ENCODE measurements around the gene SOX6. TPM values are rescaled to one million over a fixed set of nuclear protein-coding genes. Genes with fewer than 3 reads are reported as not detected.

SOX6 gene
- total RNA-seq, 1 experiment from 2014 or later: 0.21 TPM

- in situ Hi-C loops (cut with HindIII; ENCODE audit: low pct_unique_long_range_greater_than_20kb, low sequenced_read_pairs): no loop called here
- intact Hi-C loops (cut with micrococcal nuclease; ENCODE audit: unreplicated experiment): no loop called here
Observed at GRCh38 chr11:16018931-16019330, 337.4 kb downstream of the SOX6 start.

GRCh38 chr11:16016468-16016829 is 339.9 kb downstream of the SOX6 start:
- ChIA-PET CTCF (no interaction called here), POLR2A (no interaction called here)
- TF ChIP-seq POLR2AphosphoS5 (IDR thresholded peaks at IDR 0.05; ENCODE audit: low read depth, low read length) (no peak), REST (IDR thresholded peaks at IDR 0.05; ENCODE audit: insufficient read depth in 1 of 2, low read depth in 2 of 2, low read length in 1 of 2) (no peak), TCF7L2 (IDR thresholded peaks at IDR 0.05; ENCODE audit: low read depth, low read length) (no peak)
- in situ Hi-C loops (cut with HindIII; ENCODE audit: low pct_unique_long_range_greater_than_20kb, low sequenced_read_pairs): no loop called here
- no TSS peak for BruUV-seq (replicated peaks)
- H3K36me3 ChIP-seq (ENCODE audit: control insufficient read depth, insufficient read depth, low read length): no peaks in the 10 kb centered on the region
- H3K4me3 ChIP-seq (ENCODE audit: low read depth in 2 of 2, low read length in 2 of 2): no peak overlapping the region
- no peak overlapping the region for H3K27ac ChIP-seq (ENCODE audit: low read length)
- no peak for DNase-seq (ENCODE audit: low read depth, low spot score)
- no peaks in the 10 kb centered on the region for H3K9me3 ChIP-seq (ENCODE audit: control insufficient read depth, insufficient read depth, low read depth, low read length)
- H3K27me3 ChIP-seq (ENCODE audit: control insufficient read depth, insufficient read depth, low read length): no peaks in the 10 kb centered on the region
- intact Hi-C loops (cut with micrococcal nuclease; ENCODE audit: unreplicated experiment): no loop called here
- H3K4me1 ChIP-seq (ENCODE audit: control insufficient read depth, insufficient read depth, low read length): no peaks in the 10 kb centered on the region
- ATAC-seq: no peak

More at GRCh38 chr11:16018931-16019330, 337.4 kb downstream of the SOX6 start:
- Histone ChIP-seq H3K4me1 (ENCODE audit: control insufficient read depth, insufficient read depth, low read length) (no peaks in the 10 kb centered on the region), H3K27me3 (ENCODE audit: control insufficient read depth, insufficient read depth, low read length) (no peaks in the 10 kb centered on the region), H3K36me3 (ENCODE audit: control insufficient read depth, insufficient read depth, low read length) (no peaks in the 10 kb centered on the region), H3K27ac (ENCODE audit: low read length) (no peak overlapping the region), H3K4me3 (ENCODE audit: low read depth in 2 of 2, low read length in 2 of 2) (no peak overlapping the region), H3K9me3 (ENCODE audit: control insufficient read depth, insufficient read depth, low read depth, low read length) (no peaks in the 10 kb centered on the region)
- ChIA-PET CTCF (no interaction called here), POLR2A (no interaction called here)
- ATAC-seq (no peak), DNase-seq (ENCODE audit: low read depth, low spot score) (no peak)
- no peak for TF ChIP-seq REST (IDR thresholded peaks at IDR 0.05; ENCODE audit: insufficient read depth in 1 of 2, low read depth in 2 of 2, low read length in 1 of 2)
- no peak for TF ChIP-seq SIN3A (IDR thresholded peaks at IDR 0.05; ENCODE audit: borderline replicate concordance, insufficient read depth, low read depth, low read length)
- TF ChIP-seq CTCF (IDR thresholded peaks at IDR 0.05): no peak
- TF ChIP-seq TCF7L2 (IDR thresholded peaks at IDR 0.05; ENCODE audit: low read depth, low read length): no peak
- TF ChIP-seq POLR2AphosphoS5 (IDR thresholded peaks at IDR 0.05; ENCODE audit: low read depth, low read length): no peak
- no TSS peak for BruUV-seq (replicated peaks)
